ES-I3 (cell line): ENCODE data around the gene FBLN2.

Experiments used
- H3K36me3 ChIP-seq: 2 replicates; pipeline ENCODE4 v1.6.1; 2013; ENCODE audit warnings: mild to moderate bottlenecking, low read length, control low read depth, moderate library complexity; ENCODE audit not compliant: insufficient read depth
- H3K4me1 ChIP-seq: 2 replicates; pipeline ENCODE4 v1.6.1; 2013; ENCODE audit warnings: mild to moderate bottlenecking, control low read depth, low read length; ENCODE audit not compliant: insufficient read depth
- H3K9ac ChIP-seq: 2 replicates; pipeline ENCODE4 v1.6.1; 2013; ENCODE audit warnings: low read depth, mild to moderate bottlenecking, low read length, moderate library complexity
- H3K9me3 ChIP-seq: 2 replicates; pipeline ENCODE4 v1.6.1; 2013; ENCODE audit warnings: mild to moderate bottlenecking, low read length, moderate library complexity; ENCODE audit not compliant: control insufficient read depth, insufficient read depth

Gene FBLN2

GRCh38 chr3:13660042-13660874 is 111.3 kb downstream of the FBLN2 start:
- H3K36me3 ChIP-seq: no peaks in the 10 kb centered on the region

GRCh38 chr3:13661121-13661520 is 112.2 kb downstream of the FBLN2 start:
- no peaks in the 10 kb centered on the region for H3K36me3 ChIP-seq
- no peaks in the 10 kb centered on the region for H3K9me3 ChIP-seq
- H3K9ac ChIP-seq: no peak overlapping the region
- peaks cover 4% of the 10 kb centered on the region; the same call in 1 of the 2 replicates for H3K4me1 ChIP-seq

More at GRCh38 chr3:13660042-13660874, 111.3 kb downstream of the FBLN2 start:
- H3K4me1 ChIP-seq: peaks cover 4% of the 10 kb centered on the region; the same call in 1 of the 2 replicates
- H3K9ac ChIP-seq: no peak overlapping the region
- no peaks in the 10 kb centered on the region for H3K9me3 ChIP-seq

- H3K4me1 ChIP-seq: peaks cover 15% of the 10 kb centered on the region
- H3K9ac ChIP-seq: no peak overlapping the region
- no peaks in the 10 kb centered on the region for H3K36me3 ChIP-seq
- no peaks in the 10 kb centered on the region for H3K9me3 ChIP-seq
These were observed 113.4 kb downstream of the FBLN2 start for GRCh38 chr3:13662238-13662847.

- H3K4me1 ChIP-seq: peaks cover 19% of the 10 kb centered on the region
- no peaks in the 10 kb centered on the region for H3K36me3 ChIP-seq
- H3K9me3 ChIP-seq: no peaks in the 10 kb centered on the region
These were observed 115.0 kb downstream of the FBLN2 start for GRCh38 chr3:13663781-13664535.

GRCh38 chr3:13665582-13666226 is 116.8 kb downstream of the FBLN2 start:
- Histone ChIP-seq H3K9me3 (no peaks in the 10 kb centered on the region), H3K36me3 (no peaks in the 10 kb centered on the region), H3K4me1 (peaks cover 19% of the 10 kb centered on the region), H3K9ac (no peak overlapping the region)

More at GRCh38 chr3:13663781-13664535, 115.0 kb downstream of the FBLN2 start:
- no peak overlapping the region for H3K9ac ChIP-seq

GRCh38 chr3:13666227-13666619 is 117.3 kb downstream of the FBLN2 start:
- Histone ChIP-seq H3K9ac (no peak overlapping the region), H3K36me3 (no peaks in the 10 kb centered on the region), H3K4me1 (peaks cover 16% of the 10 kb centered on the region), H3K9me3 (no peaks in the 10 kb centered on the region)

GRCh38 chr3:13666781-13667709 is 118.1 kb downstream of the FBLN2 start:
- Histone ChIP-seq H3K4me1 (peaks cover 14% of the 10 kb centered on the region), H3K36me3 (no peaks in the 10 kb centered on the region), H3K9me3 (no peaks in the 10 kb centered on the region), H3K9ac (no peak overlapping the region)

- H3K4me1 ChIP-seq: peaks cover 14% of the 10 kb centered on the region
- H3K9me3 ChIP-seq: no peaks in the 10 kb centered on the region
- no peaks in the 10 kb centered on the region for H3K36me3 ChIP-seq
- no peak overlapping the region for H3K9ac ChIP-seq
These were observed 119.2 kb downstream of the FBLN2 start for GRCh38 chr3:13668136-13668535.

GRCh38 chr3:13669457-13669856 is 120.5 kb downstream of the FBLN2 start:
- Histone ChIP-seq H3K9ac (no peak overlapping the region), H3K36me3 (no peaks in the 10 kb centered on the region), H3K9me3 (no peaks in the 10 kb centered on the region), H3K4me1 (peaks cover 17% of the 10 kb centered on the region)

GRCh38 chr3:13670292-13670691 is 121.4 kb downstream of the FBLN2 start:
- peaks cover 17% of the 10 kb centered on the region for H3K4me1 ChIP-seq

GRCh38 chr3:13671482-13672233 is 122.7 kb downstream of the FBLN2 start:
- Histone ChIP-seq H3K4me1 (peaks cover 14% of the 10 kb centered on the region), H3K9me3 (no peaks in the 10 kb centered on the region), H3K9ac (no peak overlapping the region), H3K36me3 (no peaks in the 10 kb centered on the region)

More at GRCh38 chr3:13670292-13670691, 121.4 kb downstream of the FBLN2 start:
- no peak overlapping the region for H3K9ac ChIP-seq
- H3K36me3 ChIP-seq: no peaks in the 10 kb centered on the region
- no peaks in the 10 kb centered on the region for H3K9me3 ChIP-seq

- Histone ChIP-seq H3K9ac (no peak overlapping the region), H3K4me1 (peaks cover 7% of the 10 kb centered on the region; the same call in 1 of the 2 replicates), H3K9me3 (no peaks in the 10 kb centered on the region), H3K36me3 (no peaks in the 10 kb centered on the region)
These were observed 124.3 kb downstream of the FBLN2 start for GRCh38 chr3:13673207-13673606.
